Endothelial cell of umbilical vein (primary cell): ENCODE data around the gene PLD4. TPM values are rescaled to one million over a fixed set of nuclear protein-coding genes. Genes with fewer than 3 reads are reported as not detected.
A peak's percentile ranks its signal among the peaks of the same experiment; 100 is the strongest.

Experiments used
- BruUV-seq: library from RNA; stranded (reverse); fragments of 400-500 nt; replicated peaks from 2 replicates; lab custom pipeline; 2021; lab: Mats Ljungman, UMichigan
- CTCF ChIA-PET: fragments of 300-600, 350-600 bp; sonication (Branson Sonifier 250); formaldehyde crosslinking; loops from one replicate; lab custom pipeline; 2021; ENCODE audit warnings: antibody characterized with exemption, inconsistent platforms; lab: Charles Lee
- POLR2A ChIA-PET: fragments of 300-600, 350-600 bp; sonication (Branson Sonifier 250); formaldehyde crosslinking; loops from one replicate; lab custom pipeline; 2021; ENCODE audit warnings: antibody characterized with exemption, inconsistent platforms; lab: Charles Lee
- DNase-seq: peaks from one replicate; pipeline ENCODE4 v3.0.0-alpha.2; 2011; ENCODE audit warnings: low read depth, low spot score
- FAIRE-seq: peaks from 2 replicates; lab custom pipeline; 2011; peaks lifted over from hg19 to GRCh38; lab: Jason Lieb, UNC
- H2AFZ ChIP-seq: 2 replicates; pipeline ENCODE4 v1.6.0; 2012; ENCODE audit warnings: low read depth, low read length, control low read depth, inconsistent platforms
- H3K27ac ChIP-seq: 2 replicates; pipeline ENCODE4 v1.5.1; 2011; ENCODE audit warnings: low read depth, mild to moderate bottlenecking, control low read depth, low read length, moderate library complexity; ENCODE audit not compliant: insufficient read depth
- H3K27me3 ChIP-seq, 2 experiments: 2 replicates each; pipeline versions ENCODE4 v1.6.0 to v1.6.1; 2011; ENCODE audit warnings: low read length in 2 of 2, mixed read lengths in 1 of 2; ENCODE audit not compliant: control insufficient read depth in 2 of 2, insufficient read depth in 2 of 2
- H3K36me3 ChIP-seq, 2 experiments: 2 replicates in 1 of 2; 3 replicates in 1 of 2; pipeline ENCODE4 v1.5.1; 2011; ENCODE audit warnings: low read length in 2 of 2, mild to moderate bottlenecking in 1 of 2, moderate library complexity in 1 of 2; ENCODE audit not compliant: control insufficient read depth in 2 of 2, insufficient read depth in 2 of 2; ENCODE audit errors: extremely low read depth in 1 of 2
- H3K4me1 ChIP-seq: 3 replicates; pipeline ENCODE4 v1.5.1; 2011; ENCODE audit warnings: mild to moderate bottlenecking, low read length; ENCODE audit not compliant: control insufficient read depth, insufficient read depth; ENCODE audit errors: extremely low read depth
- H3K4me2 ChIP-seq: 2 replicates; pipeline ENCODE4 v1.6.1; 2011; ENCODE audit warnings: low read length, control low read depth, mixed read lengths; ENCODE audit not compliant: insufficient read depth
- H3K4me3 ChIP-seq, 3 experiments: fragments of 200-600 bp in 1 of 3; sonication (generic), shearing (Covaris generic) in 1 of 3; replicated peaks in 1 of 3; 2 replicates each; pipeline ENCODE4 v1.5.1; 2011 to 2016; ENCODE audit warnings: control low read depth in 3 of 3, low read length in 3 of 3, mild to moderate bottlenecking in 2 of 3, inconsistent platforms in 1 of 3, low read depth in 1 of 3, moderate library complexity in 1 of 3; ENCODE audit not compliant: insufficient read depth in 1 of 3
- H3K79me2 ChIP-seq: 2 replicates; pipeline ENCODE4 v1.6.0; 2012; ENCODE audit warnings: low read length, inconsistent platforms; ENCODE audit not compliant: control insufficient read depth, insufficient read depth
- H3K9ac ChIP-seq: replicated peaks from 2 replicates; pipeline ENCODE3; 2011; ENCODE audit warnings: low read length, control low read depth; ENCODE audit not compliant: insufficient read depth; ENCODE audit errors: extremely low read depth
- H3K9me1 ChIP-seq: replicated peaks from 3 replicates; pipeline ENCODE4 v1.6.0; 2011; ENCODE audit warnings: mild to moderate bottlenecking, low read length; ENCODE audit not compliant: control insufficient read depth, insufficient read depth; ENCODE audit errors: extremely low read depth
- H3K9me3 ChIP-seq: replicated peaks from 2 replicates; pipeline ENCODE4 v1.5.1; 2012; ENCODE audit warnings: low read length, inconsistent platforms; ENCODE audit not compliant: control insufficient read depth, insufficient read depth
- H4K20me1 ChIP-seq: replicated peaks from 2 replicates; pipeline ENCODE3; 2011; ENCODE audit warnings: mild to moderate bottlenecking, low read length; ENCODE audit not compliant: control insufficient read depth, insufficient read depth; ENCODE audit errors: extremely low read depth
- CTCF ChIP-seq, 2 donors: IDR thresholded peaks; 1 replicate in 1 of 2; 2 replicates in 1 of 2; pipeline ENCODE4 v1.5.1; 2011; ENCODE audit warnings: low read length in 2 of 2, mild to moderate bottlenecking in 2 of 2, moderate library complexity in 2 of 2, control low read depth in 1 of 2, inconsistent platforms in 1 of 2, low read depth in 1 of 2; ENCODE audit not compliant: insufficient read depth in 1 of 2; ENCODE audit errors: extremely low read depth in 1 of 2
- GATA2 ChIP-seq: IDR thresholded peaks from 2 replicates; pipeline ENCODE4 v1.7.0; 2011; ENCODE audit warnings: low read depth, mild to moderate bottlenecking, moderate library complexity, mixed read lengths, low read length; ENCODE audit not compliant: insufficient read length, insufficient read depth
- JUN ChIP-seq: IDR thresholded peaks from 2 replicates; pipeline ENCODE4 v1.6.1; 2011; ENCODE audit warnings: borderline replicate concordance, low read depth; ENCODE audit not compliant: insufficient read length, insufficient read depth
- MAX ChIP-seq: IDR thresholded peaks from 2 replicates; pipeline ENCODE4 v1.6.1; 2011; ENCODE audit not compliant: insufficient read depth, insufficient read length
- MYC ChIP-seq: IDR thresholded peaks from one replicate; pipeline ENCODE4 v1.6.1; 2011; ENCODE audit warnings: mild to moderate bottlenecking, low read depth, low read length
- POLR2A ChIP-seq: IDR thresholded peaks from 2 replicates; pipeline ENCODE4 v1.6.1; 2012; ENCODE audit warnings: low read depth, mild to moderate bottlenecking, control low read depth, low read length
- POLR2AphosphoS5 ChIP-seq: IDR thresholded peaks from 2 replicates; pipeline ENCODE4 v1.6.1; 2012; ENCODE audit warnings: low read depth, mild to moderate bottlenecking, control low read depth, low read length, moderate library complexity; ENCODE audit not compliant: insufficient read depth
- dilution Hi-C: fragments of 300-500 bp; cut with MboI; formaldehyde crosslinking; loops from one replicate; pipeline ENCODE4 v1.15.0; 2019; ENCODE audit warnings: low sequenced_read_pairs; ENCODE audit not compliant: extremely low pct_ligation_motif_present
- intact Hi-C: fragments of 100-400 bp; cut with micrococcal nuclease; formaldehyde crosslinking; loops from one replicate; pipeline ENCODE4 v1.10.0; 2022
- polyA plus RNA-seq, 4 experiments: library from polyadenylated mRNA; depleted of rRNA in 3 of 4; stranded (reverse) in 3 of 4; unstranded in 1 of 4; fragments of >200 nt; gene quantifications; 2 replicates each; pipeline versions ENCODE4 v1.2.1 to v1.2.3, GENCODE V29; 2011 to 2012; ENCODE audit warnings: missing spikeins in 1 of 4
- total RNA-seq: library from RNA; stranded (reverse); gene quantifications from 2 replicates; pipeline ENCODE4 v1.2.3, GENCODE V29; 2021

PLD4 gene
- total and polyA plus RNA-seq, 2 donors (not counting 3 experiments of a cell fraction or from before 2014, with no cell fraction given): 0.01 to 0.11 TPM

- DNase-seq (no peak), FAIRE-seq (no peak)
- Histone ChIP-seq H3K9me3 (no peaks in the 10 kb centered on the region), H4K20me1 (no peaks in the 10 kb centered on the region), H3K9ac (peak overlapping the region; percentile 32), H3K79me2 (peaks cover 38% of the 10 kb centered on the region), H3K4me1 (peaks cover 79% of the 10 kb centered on the region), H3K4me2 (peak overlapping the region; percentile 66), H3K27me3 (no peaks in the 10 kb centered on the region), H3K9me1 (no peaks in the 10 kb centered on the region), H3K27ac (peak overlapping the region; percentile 89), H3K36me3 (no peaks in the 10 kb centered on the region), H3K4me3 (peak overlapping the region; percentile 24 to 59 (median 41)), H2AFZ (no peak overlapping the region)
- dilution Hi-C loops: no loop called here
- intact Hi-C loops: loop anchor here (1.0 to 10.0 kb wide), 3 partner anchors 36 to 205 kb away; partner anchors contain the start of gene JAG2
- no TSS peak for BruUV-seq
- TF ChIP-seq GATA2 (no peak), POLR2A (no peak), JUN (no peak), CTCF (IDR thresholded peaks at IDR 0.05; ENCODE audit: extremely low read depth in 1 of 2, insufficient read depth in 1 of 2, low read depth in 1 of 2, low read length in 2 of 2) (no peak), POLR2AphosphoS5 (no peak), MAX (no peak), MYC (no peak)
- ChIA-PET CTCF (interaction anchor here (0.6 to 3.2 kb wide), 17 partner anchors 10 to 201 kb away, joined by 3 to 39 read pairs (median 3); partner anchors contain the start of gene CDCA4), POLR2A (interaction anchor here (1.4 kb wide), 1 partner anchor 12 kb away, joined by 3 read pairs; no protein-coding TSS in a partner anchor)
These were observed 45.1 kb downstream of the PLD4 start for GRCh38 chr14:104969741-104970230.
